Transverse colon (tissue), 4 donors: ENCODE measurements around the gene SLC37A4.

Experiments used
- POLR2A ChIP-seq: fragments of 450-650 bp; IDR thresholded peaks from one replicate; pipeline ENCODE4 v1.6.1; 2016; ENCODE audit warnings: antibody characterized with exemption, mild to moderate bottlenecking, moderate library complexity
- POLR2AphosphoS5 ChIP-seq, 3 donors: sonication (generic); formaldehyde crosslinking; IDR thresholded peaks; one replicate each; pipeline ENCODE4 v1.6.1; 2016; ENCODE audit warnings: antibody characterized with exemption in 3 of 3
- TF ChIP-seq, protein P1 (sequence below), 5 experiments: fragments of 200-600 bp in 3 of 5; fragments of 450-650 bp in 2 of 5; sonication (generic) in 3 of 5; IDR thresholded peaks; 1 replicate in 2 of 5; 2 replicates in 3 of 5; pipeline ENCODE4 v1.5.1; 2016 to 2017; ENCODE audit warnings: antibody characterized with exemption in 5 of 5, inconsistent platforms in 3 of 5, mild to moderate bottlenecking in 2 of 5, moderate library complexity in 1 of 5

DNA sequence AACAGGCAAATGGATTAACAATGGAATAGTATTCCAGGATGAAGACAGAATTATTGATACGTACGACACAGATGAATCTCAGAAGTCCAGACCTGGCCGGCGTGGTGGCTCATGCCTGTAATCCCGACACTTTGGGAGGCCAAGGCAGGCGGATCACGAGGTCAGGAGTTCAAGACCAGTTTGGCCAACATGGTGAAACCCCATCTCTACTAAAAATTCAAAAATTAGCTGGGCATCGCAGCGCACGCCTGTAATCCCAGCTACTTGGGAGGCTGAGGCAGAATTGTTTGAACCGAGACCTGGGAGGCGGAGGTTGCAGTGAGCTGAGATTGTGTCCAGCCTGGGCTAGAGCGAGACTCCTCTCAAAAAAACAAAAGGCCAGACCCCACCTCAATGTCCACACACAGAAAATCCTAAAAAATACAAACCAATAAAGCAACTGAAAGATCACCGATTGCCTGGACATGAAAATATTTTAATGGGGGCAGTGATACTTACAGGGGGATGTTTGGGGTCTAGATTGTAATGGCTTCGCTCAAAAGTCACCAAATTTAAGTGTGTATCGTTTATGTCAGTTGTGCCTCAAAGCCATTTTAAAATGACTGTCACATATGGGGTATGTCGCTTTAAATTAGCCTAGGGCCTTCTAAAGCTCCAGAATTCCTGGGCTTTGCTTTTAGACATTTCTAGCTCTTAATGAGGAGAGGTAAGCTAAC is 16.3 kb downstream of the SLC37A4 start:
- TF ChIP-seq POLR2AphosphoS5 (IDR thresholded peaks at IDR 0.05): no peak
- TF ChIP-seq, protein P1, sequence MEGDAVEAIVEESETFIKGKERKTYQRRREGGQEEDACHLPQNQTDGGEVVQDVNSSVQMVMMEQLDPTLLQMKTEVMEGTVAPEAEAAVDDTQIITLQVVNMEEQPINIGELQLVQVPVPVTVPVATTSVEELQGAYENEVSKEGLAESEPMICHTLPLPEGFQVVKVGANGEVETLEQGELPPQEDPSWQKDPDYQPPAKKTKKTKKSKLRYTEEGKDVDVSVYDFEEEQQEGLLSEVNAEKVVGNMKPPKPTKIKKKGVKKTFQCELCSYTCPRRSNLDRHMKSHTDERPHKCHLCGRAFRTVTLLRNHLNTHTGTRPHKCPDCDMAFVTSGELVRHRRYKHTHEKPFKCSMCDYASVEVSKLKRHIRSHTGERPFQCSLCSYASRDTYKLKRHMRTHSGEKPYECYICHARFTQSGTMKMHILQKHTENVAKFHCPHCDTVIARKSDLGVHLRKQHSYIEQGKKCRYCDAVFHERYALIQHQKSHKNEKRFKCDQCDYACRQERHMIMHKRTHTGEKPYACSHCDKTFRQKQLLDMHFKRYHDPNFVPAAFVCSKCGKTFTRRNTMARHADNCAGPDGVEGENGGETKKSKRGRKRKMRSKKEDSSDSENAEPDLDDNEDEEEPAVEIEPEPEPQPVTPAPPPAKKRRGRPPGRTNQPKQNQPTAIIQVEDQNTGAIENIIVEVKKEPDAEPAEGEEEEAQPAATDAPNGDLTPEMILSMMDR (IDR thresholded peaks at IDR 0.05): no peak
- TF ChIP-seq POLR2A: no peak
